HEK293 (cell line): ENCODE measurements around the gene AK8.
"Not testable (repeated sequence)": the region's sequence is repeated elsewhere in the genome, so short reads cannot be mapped to it uniquely, and the experiment has no call there.

Source experiments
- ZBTB7A ChIP-seq: fragments of 450-650 bp; formaldehyde crosslinking; IDR thresholded peaks from 2 replicates; pipeline ENCODE4 v1.5.1; 2016; ENCODE audit warnings: low read depth, missing biosample characterization, missing genetic modification characterization
- ZNF292 ChIP-seq: fragments of 450-650 bp; formaldehyde crosslinking; IDR thresholded peaks from 2 replicates; pipeline ENCODE4 v1.5.1; 2016; ENCODE audit warnings: low read depth, missing biosample characterization, missing genetic modification characterization, borderline replicate concordance
- TF ChIP-seq, protein P1 (sequence below): fragments of 450-650 bp; formaldehyde crosslinking; IDR thresholded peaks from 2 replicates; pipeline ENCODE4 v1.5.1; 2016; ENCODE audit warnings: missing biosample characterization, missing genetic modification characterization
- TF ChIP-seq, protein P2 (sequence below): fragments of 450-650 bp; formaldehyde crosslinking; IDR thresholded peaks from 2 replicates; pipeline ENCODE4 v1.5.1; 2016; ENCODE audit warnings: missing biosample characterization, missing genetic modification characterization, low read depth

DNA sequence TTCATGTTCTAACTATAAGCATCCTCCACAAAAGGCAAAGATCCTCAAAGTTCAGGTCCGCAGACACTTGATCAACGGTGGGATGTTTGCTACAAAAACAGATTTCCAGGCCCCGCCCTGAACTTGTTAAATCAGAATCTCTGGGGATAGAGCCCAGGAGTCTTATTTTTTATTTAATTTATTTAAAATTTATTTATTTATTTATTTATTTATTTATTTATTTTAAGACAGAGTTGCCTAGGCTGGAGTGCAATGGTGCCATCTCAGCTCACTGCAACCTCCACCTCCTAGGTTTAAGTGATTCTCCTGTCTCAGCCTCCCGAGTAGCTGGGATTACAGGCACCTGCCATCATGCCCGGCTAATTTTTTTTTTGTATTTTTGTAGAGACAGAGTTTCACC, 166.9 kb downstream of the AK8 start:
- TF ChIP-seq, protein P1, sequence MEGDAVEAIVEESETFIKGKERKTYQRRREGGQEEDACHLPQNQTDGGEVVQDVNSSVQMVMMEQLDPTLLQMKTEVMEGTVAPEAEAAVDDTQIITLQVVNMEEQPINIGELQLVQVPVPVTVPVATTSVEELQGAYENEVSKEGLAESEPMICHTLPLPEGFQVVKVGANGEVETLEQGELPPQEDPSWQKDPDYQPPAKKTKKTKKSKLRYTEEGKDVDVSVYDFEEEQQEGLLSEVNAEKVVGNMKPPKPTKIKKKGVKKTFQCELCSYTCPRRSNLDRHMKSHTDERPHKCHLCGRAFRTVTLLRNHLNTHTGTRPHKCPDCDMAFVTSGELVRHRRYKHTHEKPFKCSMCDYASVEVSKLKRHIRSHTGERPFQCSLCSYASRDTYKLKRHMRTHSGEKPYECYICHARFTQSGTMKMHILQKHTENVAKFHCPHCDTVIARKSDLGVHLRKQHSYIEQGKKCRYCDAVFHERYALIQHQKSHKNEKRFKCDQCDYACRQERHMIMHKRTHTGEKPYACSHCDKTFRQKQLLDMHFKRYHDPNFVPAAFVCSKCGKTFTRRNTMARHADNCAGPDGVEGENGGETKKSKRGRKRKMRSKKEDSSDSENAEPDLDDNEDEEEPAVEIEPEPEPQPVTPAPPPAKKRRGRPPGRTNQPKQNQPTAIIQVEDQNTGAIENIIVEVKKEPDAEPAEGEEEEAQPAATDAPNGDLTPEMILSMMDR, result not testable (repeated sequence)
- TF ChIP-seq ZBTB7A (tag by site-specific recombination); ZNF292: not testable (repeated sequence)
- TF ChIP-seq, protein P2, sequence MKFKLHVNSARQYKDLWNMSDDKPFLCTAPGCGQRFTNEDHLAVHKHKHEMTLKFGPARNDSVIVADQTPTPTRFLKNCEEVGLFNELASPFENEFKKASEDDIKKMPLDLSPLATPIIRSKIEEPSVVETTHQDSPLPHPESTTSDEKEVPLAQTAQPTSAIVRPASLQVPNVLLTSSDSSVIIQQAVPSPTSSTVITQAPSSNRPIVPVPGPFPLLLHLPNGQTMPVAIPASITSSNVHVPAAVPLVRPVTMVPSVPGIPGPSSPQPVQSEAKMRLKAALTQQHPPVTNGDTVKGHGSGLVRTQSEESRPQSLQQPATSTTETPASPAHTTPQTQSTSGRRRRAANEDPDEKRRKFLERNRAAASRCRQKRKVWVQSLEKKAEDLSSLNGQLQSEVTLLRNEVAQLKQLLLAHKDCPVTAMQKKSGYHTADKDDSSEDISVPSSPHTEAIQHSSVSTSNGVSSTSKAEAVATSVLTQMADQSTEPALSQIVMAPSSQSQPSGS (tag by site-specific recombination), result not testable (repeated sequence)
